GM12873 (cell line): ENCODE results near the gene MUC13.

Source experiments
- TF ChIP-seq, protein P1 (sequence below): IDR thresholded peaks from 2 replicates; pipeline ENCODE4 v1.5.1; 2012; ENCODE audit warnings: low read depth, mild to moderate bottlenecking, moderate library complexity, low read length, control low read depth; ENCODE audit not compliant: insufficient read depth; ENCODE audit errors: missing control alignments

MUC13 gene

GRCh38 chr3:124934577-124934976 lies at the start of gene MUC13:
Gene MUC13 (minus strand): TSS chr3:124934751. CDS start chr3:124934712, 39 bp downstream.
- TF ChIP-seq, protein P1, sequence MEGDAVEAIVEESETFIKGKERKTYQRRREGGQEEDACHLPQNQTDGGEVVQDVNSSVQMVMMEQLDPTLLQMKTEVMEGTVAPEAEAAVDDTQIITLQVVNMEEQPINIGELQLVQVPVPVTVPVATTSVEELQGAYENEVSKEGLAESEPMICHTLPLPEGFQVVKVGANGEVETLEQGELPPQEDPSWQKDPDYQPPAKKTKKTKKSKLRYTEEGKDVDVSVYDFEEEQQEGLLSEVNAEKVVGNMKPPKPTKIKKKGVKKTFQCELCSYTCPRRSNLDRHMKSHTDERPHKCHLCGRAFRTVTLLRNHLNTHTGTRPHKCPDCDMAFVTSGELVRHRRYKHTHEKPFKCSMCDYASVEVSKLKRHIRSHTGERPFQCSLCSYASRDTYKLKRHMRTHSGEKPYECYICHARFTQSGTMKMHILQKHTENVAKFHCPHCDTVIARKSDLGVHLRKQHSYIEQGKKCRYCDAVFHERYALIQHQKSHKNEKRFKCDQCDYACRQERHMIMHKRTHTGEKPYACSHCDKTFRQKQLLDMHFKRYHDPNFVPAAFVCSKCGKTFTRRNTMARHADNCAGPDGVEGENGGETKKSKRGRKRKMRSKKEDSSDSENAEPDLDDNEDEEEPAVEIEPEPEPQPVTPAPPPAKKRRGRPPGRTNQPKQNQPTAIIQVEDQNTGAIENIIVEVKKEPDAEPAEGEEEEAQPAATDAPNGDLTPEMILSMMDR = no peak

DNA sequence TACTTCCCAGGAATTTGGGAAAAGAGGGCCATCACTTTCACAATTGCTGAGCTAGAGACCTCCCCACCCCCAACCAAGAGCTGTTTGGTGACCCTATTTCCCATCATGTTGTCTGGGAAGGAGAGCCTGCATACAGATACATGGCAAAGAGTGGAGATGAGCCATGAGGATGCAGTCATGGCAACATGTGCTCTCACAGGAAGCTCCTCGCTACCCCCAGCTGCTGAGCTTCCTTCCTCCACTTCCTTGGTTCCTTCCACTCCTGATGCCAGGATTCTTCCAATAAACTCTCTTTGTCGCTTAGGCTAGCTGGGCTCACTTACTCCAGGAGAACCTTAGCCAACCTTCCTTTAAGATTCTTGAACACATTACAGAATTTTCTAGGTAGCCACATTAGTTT lies 48.3 kb upstream of the MUC13 start:
- TF ChIP-seq, protein P1 = no peak

- TF ChIP-seq, protein P1 = no peak
Observed at GRCh38 chr3:124981472-124981871, 46.9 kb upstream of the MUC13 start.

DNA sequence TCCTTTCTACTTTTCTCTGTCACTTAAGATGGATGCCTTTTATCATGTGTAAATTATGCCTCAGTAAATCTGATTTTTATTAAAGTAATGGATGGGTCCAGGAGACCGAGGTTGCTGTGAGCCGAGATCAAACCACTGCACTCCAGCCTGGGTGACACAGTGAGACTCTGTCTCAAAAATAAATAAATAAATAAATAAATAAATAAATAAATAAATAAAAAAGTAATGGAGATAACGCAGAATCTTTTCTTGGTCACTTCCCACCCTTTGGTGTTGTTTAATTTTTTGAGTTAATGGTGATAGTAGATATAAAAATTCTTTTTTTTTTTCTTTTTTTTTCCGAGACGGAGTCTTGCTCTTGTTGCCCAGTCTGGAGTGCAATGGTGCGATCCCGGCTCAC lies 44.1 kb upstream of the MUC13 start:
- TF ChIP-seq, protein P1 = no peak

DNA sequence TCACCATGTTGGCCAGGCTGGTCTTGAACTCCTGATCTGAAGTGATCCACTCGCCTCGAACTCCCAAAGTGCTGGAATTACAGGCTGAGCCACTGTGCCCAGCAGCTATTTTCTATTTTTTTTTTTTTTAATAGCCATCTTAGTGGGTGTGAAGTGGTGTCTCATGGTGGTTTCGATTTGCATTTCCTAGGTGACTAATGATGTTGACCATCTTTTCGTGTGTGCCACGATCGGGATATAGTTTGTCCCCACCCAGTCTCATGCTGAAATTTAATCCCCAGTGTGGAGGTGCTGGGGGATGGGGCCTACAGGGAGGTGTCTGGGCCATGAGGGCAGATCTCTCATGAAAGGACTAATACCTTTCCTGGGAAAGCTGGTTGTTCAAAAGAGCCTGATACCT lies 41.8 kb upstream of the MUC13 start:
- TF ChIP-seq, protein P1 = no peak

- TF ChIP-seq, protein P1 = no peak
Observed at GRCh38 chr3:124974691-124975090, 40.1 kb upstream of the MUC13 start.

DNA sequence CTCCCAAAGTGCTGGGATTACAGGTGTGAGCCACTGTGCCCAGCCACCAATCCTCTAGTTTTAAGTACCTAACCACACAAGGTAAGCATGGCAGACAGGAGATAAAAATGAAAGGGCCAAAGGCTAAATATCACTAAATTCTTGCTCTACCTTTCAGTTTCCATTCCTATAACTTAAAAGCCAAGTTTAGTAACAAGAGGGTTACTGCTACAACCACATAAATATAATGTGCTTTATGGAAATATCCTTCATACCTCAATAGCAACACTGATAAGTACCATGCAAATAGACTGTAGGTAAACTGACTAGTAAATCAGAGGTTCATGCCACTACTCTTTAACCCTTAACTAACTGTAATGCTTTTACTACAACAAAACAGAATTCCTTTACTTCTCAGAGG lies 38.7 kb upstream of the MUC13 start:
- TF ChIP-seq, protein P1 = no peak
